ENCODE data around the gene SEMA5B. TPM values are rescaled to one million over a fixed set of nuclear protein-coding genes. Genes with fewer than 3 reads are reported as not detected.
A peak's percentile ranks its signal among the peaks of the same experiment; 100 is the strongest.

Gene SEMA5B
- total RNA-seq, 1 experiment from 2014 or later = not detected

DNA sequence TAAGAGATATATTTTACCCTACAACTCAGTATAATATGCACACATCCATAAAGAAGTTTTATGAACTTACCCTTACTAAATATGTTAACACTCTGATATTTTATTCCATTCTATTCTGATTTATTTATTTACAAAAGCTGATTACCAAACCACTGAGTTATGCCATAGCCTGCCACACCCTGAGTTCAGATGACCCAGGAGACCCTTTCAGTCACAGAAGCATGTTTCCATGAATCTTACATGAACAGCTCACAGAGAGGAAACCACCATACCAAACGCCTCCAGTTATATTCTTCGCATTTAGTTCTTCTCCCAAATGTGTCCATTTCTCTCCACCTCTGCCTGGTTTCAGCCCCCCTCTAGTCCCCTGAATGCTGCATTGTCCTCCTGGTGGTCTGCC is 103.5 kb downstream of the SEMA5B start:
- H3K4me1 Mint-ChIP-seq (ENCODE audit: low read depth, unreplicated experiment) = no peaks in the 10 kb centered on the region
- H3K4me3 Mint-ChIP-seq (ENCODE audit: low read depth, unreplicated experiment) = no peak overlapping the region
- no peak for DNase-seq
- intact Hi-C loops (cut with micrococcal nuclease; ENCODE audit: unreplicated experiment) = no loop called here
- no peak overlapping the region for H3K27ac Mint-ChIP-seq (ENCODE audit: unreplicated experiment)
- CTCF ChIA-PET = interaction anchor here (0.5 to 0.8 kb wide), 2 partner anchors 10 to 1370 kb away, joined by 3 to 6 read pairs; no protein-coding TSS in a partner anchor
- H3K36me3 Mint-ChIP-seq (ENCODE audit: insufficient read depth, unreplicated experiment) = no peaks in the 10 kb centered on the region
- H3K27me3 Mint-ChIP-seq (ENCODE audit: unreplicated experiment) = peaks cover 44% of the 10 kb centered on the region
- no peaks in the 10 kb centered on the region for H3K9me3 Mint-ChIP-seq (ENCODE audit: low read depth, unreplicated experiment)
- TF ChIP-seq, protein P1, sequence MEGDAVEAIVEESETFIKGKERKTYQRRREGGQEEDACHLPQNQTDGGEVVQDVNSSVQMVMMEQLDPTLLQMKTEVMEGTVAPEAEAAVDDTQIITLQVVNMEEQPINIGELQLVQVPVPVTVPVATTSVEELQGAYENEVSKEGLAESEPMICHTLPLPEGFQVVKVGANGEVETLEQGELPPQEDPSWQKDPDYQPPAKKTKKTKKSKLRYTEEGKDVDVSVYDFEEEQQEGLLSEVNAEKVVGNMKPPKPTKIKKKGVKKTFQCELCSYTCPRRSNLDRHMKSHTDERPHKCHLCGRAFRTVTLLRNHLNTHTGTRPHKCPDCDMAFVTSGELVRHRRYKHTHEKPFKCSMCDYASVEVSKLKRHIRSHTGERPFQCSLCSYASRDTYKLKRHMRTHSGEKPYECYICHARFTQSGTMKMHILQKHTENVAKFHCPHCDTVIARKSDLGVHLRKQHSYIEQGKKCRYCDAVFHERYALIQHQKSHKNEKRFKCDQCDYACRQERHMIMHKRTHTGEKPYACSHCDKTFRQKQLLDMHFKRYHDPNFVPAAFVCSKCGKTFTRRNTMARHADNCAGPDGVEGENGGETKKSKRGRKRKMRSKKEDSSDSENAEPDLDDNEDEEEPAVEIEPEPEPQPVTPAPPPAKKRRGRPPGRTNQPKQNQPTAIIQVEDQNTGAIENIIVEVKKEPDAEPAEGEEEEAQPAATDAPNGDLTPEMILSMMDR (IDR thresholded peaks at IDR 0.05; ENCODE audit: unreplicated experiment) = no peak
- no TSS peak for BruUV-seq (replicated peaks)

DNA sequence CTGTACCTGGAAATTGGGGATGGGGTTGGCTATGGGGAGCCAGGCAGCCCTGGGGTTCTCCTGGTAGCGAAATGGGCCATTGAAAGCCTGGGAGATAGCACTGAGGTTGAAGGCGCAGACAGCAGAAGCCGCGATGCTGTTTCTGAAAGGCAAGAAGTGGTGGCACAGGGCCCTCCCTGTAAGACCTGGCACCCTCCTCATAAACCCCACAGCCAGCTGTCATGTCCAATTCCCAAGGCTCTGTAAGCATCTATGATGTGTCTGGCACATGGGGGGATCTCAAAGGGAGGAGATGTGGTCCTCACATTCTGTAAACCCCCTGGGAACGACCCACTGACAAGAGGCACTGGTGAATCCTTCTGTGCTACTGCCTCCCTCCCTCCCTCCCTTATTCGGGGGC is 104.0 kb downstream of the SEMA5B start:
- BruUV-seq (replicated peaks) = no TSS peak
- no peaks in the 10 kb centered on the region for H3K36me3 Mint-ChIP-seq (ENCODE audit: insufficient read depth, unreplicated experiment)
- CTCF ChIA-PET = interaction anchor here (0.8 kb wide), 1 partner anchor 9 kb away, joined by 6 read pairs; no protein-coding TSS in a partner anchor
- H3K27me3 Mint-ChIP-seq (ENCODE audit: unreplicated experiment) = peaks cover 44% of the 10 kb centered on the region
- H3K4me1 Mint-ChIP-seq (ENCODE audit: low read depth, unreplicated experiment) = no peaks in the 10 kb centered on the region
- H3K9me3 Mint-ChIP-seq (ENCODE audit: low read depth, unreplicated experiment) = no peaks in the 10 kb centered on the region
- no peak for DNase-seq
- no peak overlapping the region for H3K27ac Mint-ChIP-seq (ENCODE audit: unreplicated experiment)
- H3K4me3 Mint-ChIP-seq (ENCODE audit: low read depth, unreplicated experiment) = no peak overlapping the region
- TF ChIP-seq, protein P1 (IDR thresholded peaks at IDR 0.05; ENCODE audit: unreplicated experiment) = no peak
- intact Hi-C loops (cut with micrococcal nuclease; ENCODE audit: unreplicated experiment) = no loop called here

DNA sequence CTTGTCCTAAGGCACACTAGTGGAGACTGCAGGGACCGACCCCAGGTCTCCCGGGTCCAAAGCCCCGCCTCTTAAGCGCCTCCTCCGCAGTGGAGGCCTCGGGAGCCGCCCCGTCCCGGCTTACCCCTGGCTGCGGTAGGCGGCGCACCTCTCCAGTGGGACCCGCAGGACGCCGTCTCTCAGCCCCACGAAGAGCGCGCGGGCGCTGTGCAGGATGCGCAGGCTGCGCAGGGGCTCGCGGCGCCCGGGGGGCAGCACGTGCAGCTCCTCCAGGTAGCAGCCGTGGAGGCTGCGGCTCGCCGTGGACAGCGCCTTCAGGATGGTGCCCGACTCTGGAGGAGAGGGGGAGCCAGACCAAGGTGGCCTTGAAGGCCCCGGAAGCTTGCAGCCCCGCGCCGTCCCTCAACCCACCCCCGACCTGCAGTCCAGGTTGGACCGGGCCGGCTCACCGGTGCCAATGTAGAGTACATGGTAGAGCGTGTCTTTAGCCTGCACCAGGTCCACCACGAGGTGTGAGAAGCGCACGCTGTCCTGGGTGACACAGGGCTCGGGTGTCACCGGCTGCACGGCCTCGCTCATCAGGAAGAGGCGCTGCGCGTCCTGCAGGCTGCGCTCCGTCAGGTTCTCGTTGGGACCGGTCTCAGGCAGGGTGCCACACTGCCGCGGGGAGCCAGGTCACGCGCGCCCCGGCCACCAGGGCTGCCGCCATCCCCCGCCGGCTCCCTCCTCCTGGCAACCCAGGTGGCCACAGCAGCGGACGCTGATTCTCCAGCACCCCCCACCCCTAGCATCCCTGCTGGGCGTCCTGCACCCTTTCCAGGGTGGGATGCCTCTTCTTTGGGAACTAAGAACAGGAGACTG is 105.5 kb downstream of the SEMA5B start:
- Mint-ChIP-seq H3K4me1 (ENCODE audit: low read depth, unreplicated experiment) (no peaks in the 10 kb centered on the region), H3K27ac (ENCODE audit: unreplicated experiment) (no peak overlapping the region), H3K9me3 (ENCODE audit: low read depth, unreplicated experiment) (no peaks in the 10 kb centered on the region), H3K27me3 (ENCODE audit: unreplicated experiment) (peaks cover 42% of the 10 kb centered on the region), H3K36me3 (ENCODE audit: insufficient read depth, unreplicated experiment) (no peaks in the 10 kb centered on the region), H3K4me3 (ENCODE audit: low read depth, unreplicated experiment) (peak overlapping the region; percentile 59)
- intact Hi-C loops (cut with micrococcal nuclease; ENCODE audit: unreplicated experiment) = no loop called here
- TF ChIP-seq, protein P1 (IDR thresholded peaks at IDR 0.05; ENCODE audit: unreplicated experiment) = peak; percentile 22
- DNase-seq = peak; percentile 67
- CTCF ChIA-PET = no interaction called here
- no TSS peak for BruUV-seq (replicated peaks)

DNA sequence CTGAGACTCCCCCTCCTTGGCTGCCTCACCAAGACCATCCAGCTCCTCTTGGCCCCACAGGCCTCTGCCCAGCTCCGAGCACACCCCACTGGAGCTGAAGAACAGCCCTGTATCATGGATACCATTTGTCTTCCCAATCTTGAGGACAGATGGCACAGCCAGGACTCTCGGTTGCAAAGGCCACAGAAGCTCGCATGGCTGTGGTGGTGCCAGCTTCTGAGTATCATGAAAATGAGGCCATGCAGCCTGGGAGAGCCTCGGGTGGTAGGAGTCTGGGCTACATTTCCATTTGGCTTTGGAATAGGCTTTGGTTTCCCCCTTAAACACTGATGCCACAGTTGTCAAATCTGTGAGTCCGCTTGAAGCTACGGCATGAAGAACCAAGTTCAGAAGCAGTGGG is 106.6 kb downstream of the SEMA5B start:
- no peaks in the 10 kb centered on the region for H3K36me3 Mint-ChIP-seq (ENCODE audit: insufficient read depth, unreplicated experiment)
- intact Hi-C loops (cut with micrococcal nuclease; ENCODE audit: unreplicated experiment) = no loop called here
- BruUV-seq (replicated peaks) = no TSS peak

More for the DNA sequence above, 106.6 kb downstream of the SEMA5B start:
- H3K9me3 Mint-ChIP-seq (ENCODE audit: low read depth, unreplicated experiment) = no peaks in the 10 kb centered on the region
- H3K27ac Mint-ChIP-seq (ENCODE audit: unreplicated experiment) = no peak overlapping the region
- H3K27me3 Mint-ChIP-seq (ENCODE audit: unreplicated experiment) = peaks cover 50% of the 10 kb centered on the region
- TF ChIP-seq, protein P1 (IDR thresholded peaks at IDR 0.05; ENCODE audit: unreplicated experiment) = no peak
- H3K4me3 Mint-ChIP-seq (ENCODE audit: low read depth, unreplicated experiment) = no peak overlapping the region
- no peak for DNase-seq
- H3K4me1 Mint-ChIP-seq (ENCODE audit: low read depth, unreplicated experiment) = no peaks in the 10 kb centered on the region
- CTCF ChIA-PET = no interaction called here

Measured in Calu3 (cell line).